Lower leg skin (tissue), 4 donors: Measurements from ENCODE around the gene EVA1B. TPM values are rescaled to one million over a fixed set of nuclear protein-coding genes. Genes with fewer than 3 reads are reported as not detected.

Experiments used
- DNase-seq, 2 donors: peaks; one replicate each; pipeline ENCODE4 v3.0.0-alpha.2; 2019; ENCODE audit warnings: low spot score in 2 of 2
- H3K4me3 ChIP-seq: fragments of 200-600 bp; sonication (generic); 2 replicates; pipeline ENCODE4 v1.5.1; 2017; ENCODE audit warnings: mild to moderate bottlenecking, low read depth; ENCODE audit not compliant: poor library complexity, severe bottlenecking
- CTCF ChIP-seq, 3 donors: fragments of 450-650 bp; IDR thresholded peaks; one replicate each; pipeline ENCODE4 v1.5.1; 2016; ENCODE audit warnings: antibody characterized with exemption in 3 of 3, mild to moderate bottlenecking in 3 of 3, moderate library complexity in 2 of 3
- POLR2A ChIP-seq, 2 donors: fragments of 450-650 bp; IDR thresholded peaks; one replicate each; pipeline ENCODE4 v1.6.1; 2016 to 2017; ENCODE audit warnings: antibody characterized with exemption in 2 of 2, mild to moderate bottlenecking in 1 of 2, moderate library complexity in 1 of 2
- WGBS, 2 donors: methylation state at CpG; one replicate each; pipeline ENCODE4 v1.1.5; 2018; 5-methylcytosine and 5-hydroxymethylcytosine counted together
- intact Hi-C: fragments of 100-400 bp; cut with DNase I; formaldehyde crosslinking; loops from one replicate; pipeline ENCODE4 v1.15.0; 2023; ENCODE audit warnings: low total_unique reads
- total RNA-seq, 4 donors: library from RNA; depleted of rRNA; stranded (reverse); fragments of >200 nt; gene quantifications; one replicate each; pipeline ENCODE4 v1.1.0, GENCODE V29; 2016

Gene EVA1B
- total RNA-seq, 4 donors from 2014 or later = 29.8 to 35.5 (median 34.3) TPM

DNA sequence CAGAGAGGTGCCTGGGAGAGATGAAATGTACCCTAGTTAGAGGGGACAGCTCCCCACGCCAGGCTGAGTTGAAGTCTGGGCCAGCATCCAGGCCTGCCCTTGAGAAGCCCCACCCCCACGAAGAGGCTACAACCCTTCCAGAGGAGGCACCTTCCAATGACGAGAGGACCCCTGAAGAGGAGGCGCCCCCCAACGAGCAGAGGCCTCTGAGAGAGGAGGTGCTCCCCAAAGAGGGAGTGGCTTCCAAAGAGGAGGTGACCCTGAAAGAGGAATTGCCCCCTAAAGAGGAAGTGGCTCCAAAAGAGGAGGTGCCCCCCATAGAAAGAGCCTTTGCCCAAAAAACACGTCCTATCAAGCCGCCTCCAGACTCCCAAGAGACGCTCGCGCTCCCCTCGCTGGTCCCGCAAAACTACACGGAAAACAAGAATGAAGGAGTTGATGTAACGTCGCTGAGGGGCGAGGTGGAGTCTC is 3.1 kb downstream of the EVA1B start:
- H3K4me3 ChIP-seq = no peak overlapping the region
- 60 to 61% methylated on average over 16 of the region's 16 CpGs for WGBS, 2 donors

GRCh38 chr1:36309397-36309796 is 14.0 kb downstream of the EVA1B start:
- WGBS, 2 donors = 95 to 97% methylated on average over 7 of the region's 7 CpGs
- DNase-seq = peak in 1 of 2 donors; percentile 53
- intact Hi-C loops = no loop called here
- no peak overlapping the region for H3K4me3 ChIP-seq
- TF ChIP-seq CTCF (IDR thresholded peaks at IDR 0.05) = no peak
- TF ChIP-seq POLR2A (IDR thresholded peaks at IDR 0.05) = no peak

More for the DNA sequence above, 3.1 kb downstream of the EVA1B start:
- no peak for DNase-seq
- intact Hi-C loops = no loop called here
- TF ChIP-seq POLR2A (IDR thresholded peaks at IDR 0.05) (no peak), CTCF (IDR thresholded peaks at IDR 0.05) (no peak)

GRCh38 chr1:36307601-36308330 is 15.7 kb downstream of the EVA1B start:
- no peak overlapping the region for H3K4me3 ChIP-seq
- TF ChIP-seq POLR2A (IDR thresholded peaks at IDR 0.05) (no peak), CTCF (IDR thresholded peaks at IDR 0.05) (no peak)
- intact Hi-C loops = no loop called here
- 87 to 90% methylated on average over 9 of the region's 10 CpGs for WGBS, 2 donors
- DNase-seq = peak in 1 of 2 donors; percentile 86

DNA sequence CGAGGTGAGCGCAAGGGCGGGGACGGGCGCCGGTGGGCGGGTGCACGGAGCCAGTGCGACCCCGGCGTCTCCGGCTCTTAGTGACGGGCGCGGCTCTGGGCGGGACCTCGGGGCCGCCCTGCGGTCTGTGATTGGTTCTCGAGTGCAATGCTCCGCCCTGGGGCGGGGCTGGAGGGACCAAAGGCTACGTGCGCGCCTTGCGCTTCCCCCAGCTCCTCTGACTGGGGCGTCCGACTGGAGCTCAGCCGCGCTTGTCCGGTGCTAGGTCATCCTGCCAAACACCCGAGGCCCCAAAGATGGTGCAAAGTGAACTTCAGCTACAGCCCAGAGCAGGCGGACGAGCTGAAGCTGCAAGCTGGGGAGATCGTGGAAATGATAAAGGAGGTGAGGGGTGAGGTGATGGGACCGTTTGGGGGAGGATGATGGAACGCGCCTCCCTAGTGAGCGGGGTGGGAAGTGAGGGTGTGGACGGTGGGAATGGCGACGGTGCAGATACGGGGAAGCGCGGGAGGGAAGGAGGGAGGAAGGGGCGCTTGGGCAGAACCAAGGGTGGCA is 16.5 kb downstream of the EVA1B start:
- TF ChIP-seq POLR2A (IDR thresholded peaks at IDR 0.05) = no peak
- TF ChIP-seq CTCF (IDR thresholded peaks at IDR 0.05) = no peak
- 1 to 2% methylated on average over 37 to 46 of the region's 46 CpGs for WGBS, 2 donors
- intact Hi-C loops = no loop called here
- peak; percentile 89 to 98 for DNase-seq
- peak overlapping the region; percentile 60 for H3K4me3 ChIP-seq

GRCh38 chr1:36306210-36306901 is 17.1 kb downstream of the EVA1B start, which contains the start of gene SH3D21:
Gene SH3D21, plus strand, starts transcription at chr1:36306368. Its CDS starts 53 bp downstream, at chr1:36306421.
- intact Hi-C loops = no loop called here
- H3K4me3 ChIP-seq = peak within 1 kb of the TSS; percentile 60
- 6 to 9% methylated on average over 21 to 51 of the region's 65 CpGs for WGBS, 2 donors
- no peak for TF ChIP-seq CTCF (IDR thresholded peaks at IDR 0.05)
- no peak for TF ChIP-seq POLR2A (IDR thresholded peaks at IDR 0.05)
- DNase-seq = peak; percentile 40 to 92
